ENCODE measurements around the gene AP4S1.

AP4S1 gene

GRCh38 chr14:31142455-31143087 lies 117.1 kb downstream of the AP4S1 start:
- H3K4me3 ChIP-seq (ENCODE audit: low read length) = no peak overlapping the region
- no peak overlapping the region for H3K9ac ChIP-seq (ENCODE audit: low read depth, low read length)
- H3K36me3 ChIP-seq (ENCODE audit: insufficient read depth, low read length) = peaks cover 99% of the 10 kb centered on the region
- no peaks in the 10 kb centered on the region for H3K4me1 ChIP-seq (ENCODE audit: insufficient read depth, low read length)
- no peaks in the 10 kb centered on the region for H3K27me3 ChIP-seq (ENCODE audit: insufficient read depth, low read length)
- no peaks in the 10 kb centered on the region for H3K9me3 ChIP-seq (ENCODE audit: insufficient read depth, low read depth, low read length)
- 95% methylated on average over 10 of the region's 11 CpGs for WGBS
- H3K27ac ChIP-seq (ENCODE audit: low read depth, low read length) = no peak overlapping the region
